ENCODE results near the gene ZSCAN5C.
"Not testable (repeated sequence)": the region's sequence is repeated elsewhere in the genome, so short reads cannot be mapped to it uniquely, and the experiment has no call there.

Gene ZSCAN5C

GRCh38 chr19:56201973-56202372, at the start of gene ZSCAN5C:
TSS of gene ZSCAN5C (plus strand) at chr19:56202273. CDS start at chr19:56205914, 3,641 bp downstream.
- no peak for FAIRE-seq

GRCh38 chr19:56152644-56153043, 49.4 kb upstream of the ZSCAN5C start:
- no peak for FAIRE-seq

- FAIRE-seq: no peak
Observed at GRCh38 chr19:56153507-56153906, 48.6 kb upstream of the ZSCAN5C start.

GRCh38 chr19:56155124-56155687, 46.9 kb upstream of the ZSCAN5C start:
- no peak for FAIRE-seq

- FAIRE-seq: no peak
Observed at GRCh38 chr19:56156768-56157167, 45.3 kb upstream of the ZSCAN5C start.

- FAIRE-seq: no peak
Observed at GRCh38 chr19:56158170-56158757, 43.8 kb upstream of the ZSCAN5C start.

- no peak for FAIRE-seq
Observed at GRCh38 chr19:56159009-56159559, 43.0 kb upstream of the ZSCAN5C start.

GRCh38 chr19:56159622-56160271, 42.3 kb upstream of the ZSCAN5C start:
- no peak for FAIRE-seq

- FAIRE-seq: no peak
Observed at GRCh38 chr19:56161534-56161933, 40.5 kb upstream of the ZSCAN5C start.

- FAIRE-seq: no peak
Observed at GRCh38 chr19:56162258-56162657, 39.8 kb upstream of the ZSCAN5C start.

GRCh38 chr19:56163097-56163496, 39.0 kb upstream of the ZSCAN5C start:
- no peak for FAIRE-seq

GRCh38 chr19:56167064-56167578, 35.0 kb upstream of the ZSCAN5C start:
- FAIRE-seq: no peak

GRCh38 chr19:56170261-56170660, 31.8 kb upstream of the ZSCAN5C start:
- FAIRE-seq: no peak

GRCh38 chr19:56174086-56174485, 28.0 kb upstream of the ZSCAN5C start:
- no peak for FAIRE-seq

- FAIRE-seq: no peak
Observed at GRCh38 chr19:56174550-56174949, 27.5 kb upstream of the ZSCAN5C start.

GRCh38 chr19:56175861-56176307, 26.2 kb upstream of the ZSCAN5C start, which contains the start of gene GALP:
TSS of gene GALP (plus strand) at chr19:56176008. CDS start at chr19:56177109, 1,101 bp downstream.
- not testable (repeated sequence) for FAIRE-seq

- not testable (repeated sequence) for FAIRE-seq
Observed at GRCh38 chr19:56176310-56176709, 25.8 kb upstream of the ZSCAN5C start.

GRCh38 chr19:56176881-56177280, 25.2 kb upstream of the ZSCAN5C start:
- no peak for FAIRE-seq

- FAIRE-seq: no peak
Observed at GRCh38 chr19:56177564-56178243, 24.4 kb upstream of the ZSCAN5C start.

- FAIRE-seq: no peak
Observed at GRCh38 chr19:56189785-56190184, 12.3 kb upstream of the ZSCAN5C start.

- no peak for FAIRE-seq
Observed at GRCh38 chr19:56191115-56191514, 11.0 kb upstream of the ZSCAN5C start.

- no peak for FAIRE-seq
Observed at GRCh38 chr19:56191711-56192110, 10.4 kb upstream of the ZSCAN5C start.
